Muscle of arm (tissue), 12 donors: ENCODE results near the gene HDAC9. TPM values are rescaled to one million over a fixed set of nuclear protein-coding genes. Genes with fewer than 3 reads are reported as not detected.
A peak's percentile ranks its signal among the peaks of the same experiment; 100 is the strongest.

ENCODE experiments used
- DNase-seq: peaks from one replicate; pipeline ENCODE4 v3.0.0-alpha.2; 2013
- polyA plus RNA-seq, 12 donors: library from polyadenylated mRNA; unstranded; fragments of 120-200 nt; gene quantifications; one replicate each; pipeline ENCODE4 v1.2.1, GENCODE V29; 2013; ENCODE audit not compliant: insufficient read length in 12 of 12

HDAC9 gene
- polyA plus RNA-seq, 12 donors: 17.3 to 30.0 (median 20.0) TPM; not detected in 1

GRCh38 chr7:18835001-18835690 is 339.6 kb downstream of the HDAC9 start:
- no peak for DNase-seq

DNA sequence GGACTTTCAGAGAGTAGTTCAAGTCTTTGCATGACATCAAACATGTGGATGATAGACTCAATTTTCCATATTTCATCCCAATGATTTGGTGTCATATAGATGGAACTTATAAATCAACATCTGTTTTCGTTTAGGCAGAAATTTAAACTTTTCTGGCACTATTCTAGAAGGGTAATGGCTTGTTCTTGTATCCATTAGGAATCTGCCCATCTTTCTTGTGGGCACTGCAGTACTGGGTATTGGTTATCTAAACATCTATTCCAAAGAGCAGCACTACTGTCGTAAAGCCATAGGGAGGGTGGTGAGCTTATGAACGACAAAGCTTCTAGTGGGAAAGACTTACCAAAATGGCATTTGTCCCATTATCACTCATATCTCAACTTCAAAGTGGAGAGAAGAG is 348.4 kb downstream of the HDAC9 start:
- DNase-seq: no peak

GRCh38 chr7:18844735-18845134 is 349.2 kb downstream of the HDAC9 start:
- no peak for DNase-seq

DNA sequence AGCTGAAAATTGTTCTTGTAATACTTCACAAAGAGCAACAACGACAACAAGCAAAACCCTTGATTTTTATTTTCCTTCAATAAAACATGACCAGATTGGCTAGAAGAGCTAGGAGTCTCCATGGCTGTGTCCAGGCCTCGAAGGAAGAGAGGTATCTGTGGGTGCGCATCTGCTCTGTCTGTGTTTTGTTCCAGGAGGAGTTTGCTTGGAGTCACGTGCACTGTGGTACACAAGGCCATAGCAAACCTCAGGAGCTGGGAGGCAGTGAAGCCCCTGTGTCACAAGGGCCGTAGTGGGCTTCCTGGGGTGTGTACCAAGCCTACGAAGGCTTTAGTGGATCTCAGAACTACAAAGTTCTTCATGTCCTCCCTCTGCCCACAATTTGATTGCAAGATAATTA is 350.2 kb downstream of the HDAC9 start:
- no peak for DNase-seq

DNA sequence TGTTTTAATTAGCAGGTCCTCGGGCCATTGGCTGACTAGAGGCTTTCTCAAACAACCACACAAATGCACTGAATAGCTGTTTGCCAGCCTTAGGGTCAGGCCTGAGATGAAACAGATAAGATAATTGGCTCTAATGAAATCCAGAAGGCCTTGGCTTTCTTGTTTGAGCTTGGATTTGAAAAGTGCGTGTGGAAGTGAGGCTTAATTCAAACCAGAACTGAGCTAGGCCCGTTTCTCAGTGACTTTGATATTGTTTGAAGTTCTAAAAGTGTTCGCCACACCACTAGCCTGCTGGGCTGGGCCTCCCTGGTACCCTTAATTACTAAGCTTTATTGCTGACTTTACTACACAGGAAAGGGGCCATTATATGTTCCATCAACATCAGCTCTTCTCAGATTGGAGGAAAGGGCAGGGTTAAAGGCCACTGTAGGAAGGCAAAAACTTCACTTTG is 351.2 kb downstream of the HDAC9 start:
- DNase-seq: no peak

- no peak for DNase-seq
These were observed 353.6 kb downstream of the HDAC9 start for GRCh38 chr7:18849130-18849529.

GRCh38 chr7:18855796-18856195 is 360.2 kb downstream of the HDAC9 start:
- no peak for DNase-seq

GRCh38 chr7:18858232-18858631 is 362.7 kb downstream of the HDAC9 start:
- DNase-seq: no peak

GRCh38 chr7:18859318-18859717 is 363.8 kb downstream of the HDAC9 start:
- DNase-seq: no peak

GRCh38 chr7:18860221-18860620 is 364.7 kb downstream of the HDAC9 start:
- no peak for DNase-seq

DNA sequence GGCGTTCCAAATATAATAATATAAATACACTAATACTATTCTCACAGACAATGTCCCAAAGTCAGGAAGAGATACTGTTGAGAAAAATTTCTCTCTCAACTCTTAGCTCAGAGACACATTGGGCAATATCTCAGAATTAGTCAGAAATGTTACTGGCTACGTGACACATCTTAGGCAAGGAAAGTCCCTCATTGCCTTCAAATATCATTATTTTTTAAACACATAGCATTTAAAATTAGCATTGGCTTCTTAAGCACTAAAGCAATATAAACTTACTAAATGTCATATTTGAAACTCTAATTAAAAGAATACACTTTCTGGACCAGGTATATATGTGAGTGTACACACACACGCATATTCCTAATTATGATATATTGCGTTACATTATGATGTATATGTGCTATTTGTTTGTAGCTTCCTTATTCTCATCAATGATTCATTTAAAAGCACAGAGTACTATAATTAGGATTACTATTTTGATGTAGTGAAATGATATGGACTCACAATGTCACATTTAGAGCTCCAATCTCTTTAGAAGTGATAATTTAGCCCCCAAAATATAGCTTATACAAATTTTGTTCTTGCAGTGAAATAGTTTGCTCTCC is 366.1 kb downstream of the HDAC9 start:
- DNase-seq: no peak

DNA sequence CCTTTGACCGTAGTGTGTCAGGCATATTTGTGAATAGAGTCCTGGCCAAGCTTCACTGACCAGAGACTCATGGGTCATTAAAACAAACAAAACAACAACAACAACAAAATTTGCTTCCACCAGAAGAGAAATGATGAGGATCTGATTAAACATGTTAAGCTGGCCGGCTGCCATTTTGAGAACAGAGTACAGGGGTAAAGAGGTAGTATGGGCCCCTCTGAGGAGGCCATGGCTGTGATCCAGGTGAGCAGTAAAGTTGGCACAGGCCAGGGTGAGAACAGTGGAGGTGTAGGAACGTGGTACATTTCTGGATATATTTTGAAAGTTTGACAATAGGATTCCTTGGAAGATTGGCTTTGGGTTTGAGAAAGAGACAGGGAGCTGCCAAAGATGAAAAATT is 369.4 kb downstream of the HDAC9 start:
- no peak for DNase-seq

DNA sequence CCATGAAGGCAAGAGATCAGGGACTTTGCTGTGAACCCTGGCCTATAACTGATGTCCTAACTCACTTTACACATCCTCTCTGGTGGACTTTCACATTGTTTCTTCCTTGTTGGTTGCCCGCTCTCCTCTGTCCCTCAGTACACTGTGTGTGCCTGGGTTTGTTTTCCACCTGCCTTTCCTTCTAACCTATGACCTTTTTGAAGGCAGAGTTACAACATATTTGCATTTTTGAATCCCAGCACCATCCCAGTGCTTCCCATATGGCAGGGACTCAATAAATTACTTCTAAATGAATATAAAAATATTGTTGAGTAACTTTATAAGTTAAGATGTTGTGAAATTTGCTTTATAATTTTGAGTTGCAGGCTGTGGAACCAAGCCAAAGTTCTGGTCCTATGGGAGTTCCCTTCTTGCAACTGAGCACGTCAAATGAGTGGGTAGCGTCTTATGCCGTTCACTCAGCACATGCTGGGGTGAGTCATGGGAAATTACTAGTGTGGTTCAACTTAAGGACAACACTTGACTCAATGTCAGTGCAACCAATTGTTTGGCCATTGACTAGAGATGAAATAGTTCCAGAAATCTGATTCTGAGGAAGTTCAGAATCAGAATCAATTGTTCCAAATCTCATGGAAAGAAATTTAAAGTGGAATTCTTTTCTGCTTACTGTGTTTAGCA is 370.9 kb downstream of the HDAC9 start:
- peak; percentile 62 for DNase-seq

GRCh38 chr7:18872344-18872743 is 376.8 kb downstream of the HDAC9 start:
- DNase-seq: no peak

GRCh38 chr7:18873734-18874336 is 378.3 kb downstream of the HDAC9 start:
- DNase-seq: no peak

GRCh38 chr7:18874880-18875279 is 379.3 kb downstream of the HDAC9 start:
- no peak for DNase-seq

DNA sequence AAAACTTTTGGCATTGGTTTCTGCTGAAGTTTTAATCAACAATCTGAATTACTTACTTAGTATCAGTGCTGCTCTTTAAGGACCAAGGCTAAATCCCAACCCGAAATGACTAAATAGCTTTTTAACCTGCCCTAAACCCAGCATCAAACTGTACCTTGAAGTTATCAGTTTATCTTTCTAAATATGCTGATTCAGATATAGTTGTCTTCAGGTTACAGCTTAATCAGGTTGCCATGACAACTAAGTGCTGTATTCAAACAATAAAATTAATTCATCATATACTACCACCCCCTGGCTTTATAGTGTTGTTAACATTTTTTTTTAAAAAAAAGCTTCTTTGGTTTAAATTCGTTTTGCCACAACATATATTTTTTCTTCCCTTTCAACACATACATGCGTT is 382.3 kb downstream of the HDAC9 start:
- DNase-seq: no peak

- no peak for DNase-seq
These were observed 391.3 kb downstream of the HDAC9 start for GRCh38 chr7:18886832-18887231.

DNA sequence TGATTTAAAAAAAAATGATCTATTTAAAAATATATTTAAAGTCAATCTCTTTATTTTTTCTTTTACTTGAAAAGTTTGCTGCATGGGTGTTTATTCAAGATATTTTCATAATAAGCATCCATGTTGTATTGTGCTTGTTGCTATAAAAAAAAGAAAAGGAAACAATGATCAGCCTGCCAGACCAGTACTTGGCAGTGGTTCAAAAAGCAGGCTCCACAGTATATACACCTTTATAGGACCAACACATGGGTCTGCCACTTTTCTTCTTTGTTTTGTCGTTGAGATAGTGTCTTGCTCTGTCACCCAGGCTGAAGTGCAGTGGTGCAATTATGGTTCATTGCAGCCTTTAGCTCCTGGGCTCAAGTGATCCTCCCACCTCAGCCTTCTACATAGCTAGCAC is 393.9 kb downstream of the HDAC9 start:
- no peak for DNase-seq

DNA sequence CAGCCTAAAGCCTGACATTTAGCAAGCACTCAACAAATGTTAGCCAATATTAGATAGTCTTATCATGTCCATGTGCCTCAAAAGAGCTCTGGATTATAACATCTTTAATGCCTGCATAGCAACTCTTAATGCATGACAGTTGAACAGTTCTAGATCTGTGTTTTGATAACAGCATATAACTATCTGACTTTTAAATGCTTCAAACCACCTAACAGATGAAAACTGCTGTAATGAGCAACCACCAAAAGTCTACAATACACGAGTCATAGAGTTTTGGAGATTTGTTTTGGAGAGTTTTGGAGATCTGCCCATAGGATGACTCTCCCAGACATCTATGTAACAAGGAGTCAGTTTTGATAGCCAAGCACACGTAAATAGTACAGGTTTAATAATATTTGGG is 394.6 kb downstream of the HDAC9 start:
- DNase-seq: no peak

DNA sequence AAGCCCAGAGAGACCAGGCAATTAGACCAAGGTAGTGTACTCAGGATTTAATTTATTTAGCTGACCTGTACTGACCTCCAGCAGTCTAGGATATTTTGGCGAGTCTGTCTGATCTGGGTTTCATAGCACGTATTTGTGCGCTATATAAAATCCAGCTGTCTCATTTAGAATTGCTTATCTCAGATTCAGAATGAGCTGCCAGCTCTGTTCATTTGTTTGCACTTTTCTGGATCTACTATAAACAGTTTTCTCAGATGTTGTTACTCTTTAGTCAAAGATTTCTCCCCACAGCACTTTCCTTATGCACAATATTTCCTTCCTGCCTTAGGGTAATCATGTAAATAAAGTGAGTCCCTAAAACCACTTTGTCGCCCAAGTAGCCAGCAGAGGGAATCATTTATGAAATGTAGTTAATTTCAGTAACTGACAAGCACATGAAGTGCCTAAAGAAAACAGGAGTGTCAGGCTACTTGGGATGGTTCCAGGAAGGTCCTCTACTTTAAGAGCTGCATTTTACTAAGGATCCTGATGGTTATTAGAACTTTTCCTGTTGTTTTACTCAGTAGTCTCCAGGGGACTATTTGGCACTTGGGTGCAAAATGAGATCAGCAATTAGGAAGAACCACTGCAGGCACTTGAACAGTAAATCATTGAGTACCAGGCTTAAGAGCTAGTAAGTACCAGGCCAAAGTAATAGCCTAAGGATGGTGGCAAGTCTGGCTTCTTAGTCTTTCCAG is 395.5 kb downstream of the HDAC9 start:
- no peak for DNase-seq

DNA sequence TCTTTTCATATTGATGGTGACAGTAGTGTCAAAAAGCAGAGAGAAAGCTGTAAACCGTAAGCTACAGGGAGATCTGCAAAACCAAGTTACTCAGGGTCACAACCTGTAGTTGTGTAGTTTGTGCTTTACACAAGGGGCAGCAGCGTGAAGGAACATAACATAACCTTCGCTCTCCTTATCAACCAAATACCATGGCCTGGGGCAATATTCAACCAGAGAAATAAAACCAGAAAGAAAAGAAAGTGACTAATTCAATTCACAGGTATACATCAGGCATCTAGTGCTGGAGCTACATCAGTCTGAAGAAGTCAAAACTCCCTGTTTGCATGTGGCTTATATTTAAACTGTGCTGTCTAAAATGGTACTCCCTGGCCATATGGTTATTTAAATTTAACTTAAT is 397.6 kb downstream of the HDAC9 start:
- no peak for DNase-seq
